GM19463 (cell line): ENCODE data around the gene CARD11.
"Not testable (repeated sequence)": the region's sequence is repeated elsewhere in the genome, so short reads cannot be mapped to it uniquely, and the experiment has no call there.

Experiments
- ATAC-seq: cut with Tn5 transposase; IDR thresholded peaks from one replicate; pipeline ENCODE4 v1.9.1; 2021; ENCODE audit warnings: mild to moderate bottlenecking, moderate library complexity; ENCODE audit not compliant: unreplicated experiment

The CARD11 gene

GRCh38 chr7:3021825-3022224, 21.8 kb downstream of the CARD11 start:
- no peak for ATAC-seq

- not testable (repeated sequence) for ATAC-seq
These were observed 22.4 kb downstream of the CARD11 start for GRCh38 chr7:3021224-3021623.

GRCh38 chr7:3020416-3020815, 23.3 kb downstream of the CARD11 start:
- ATAC-seq = no peak

- ATAC-seq = no peak
These were observed 23.9 kb downstream of the CARD11 start for GRCh38 chr7:3019801-3020200.

- no peak for ATAC-seq
These were observed 29.5 kb downstream of the CARD11 start for GRCh38 chr7:3013975-3014792.

- no peak for ATAC-seq
These were observed 32.3 kb downstream of the CARD11 start for GRCh38 chr7:3011211-3011852.

GRCh38 chr7:3010161-3010560, 33.5 kb downstream of the CARD11 start:
- no peak for ATAC-seq

- no peak for ATAC-seq
These were observed 34.6 kb downstream of the CARD11 start for GRCh38 chr7:3009086-3009485.

GRCh38 chr7:3008386-3008785, 35.3 kb downstream of the CARD11 start:
- no peak for ATAC-seq

GRCh38 chr7:3007696-3008095, 36.0 kb downstream of the CARD11 start:
- no peak for ATAC-seq

- ATAC-seq = no peak
These were observed 38.4 kb downstream of the CARD11 start for GRCh38 chr7:3005257-3005656.

- ATAC-seq = no peak
These were observed 39.7 kb downstream of the CARD11 start for GRCh38 chr7:3003936-3004335.

GRCh38 chr7:3002631-3003030, 41.0 kb downstream of the CARD11 start:
- ATAC-seq = no peak

GRCh38 chr7:3000566-3000965, 43.1 kb downstream of the CARD11 start:
- no peak for ATAC-seq

GRCh38 chr7:2999078-2999500, 44.6 kb downstream of the CARD11 start:
- ATAC-seq = no peak

GRCh38 chr7:2997014-2997413, 46.7 kb downstream of the CARD11 start:
- ATAC-seq = no peak

- no peak for ATAC-seq
These were observed 47.5 kb downstream of the CARD11 start for GRCh38 chr7:2996141-2996540.

GRCh38 chr7:2993868-2994267, 49.8 kb downstream of the CARD11 start:
- no peak for ATAC-seq

GRCh38 chr7:2993396-2993795, 50.3 kb downstream of the CARD11 start:
- no peak for ATAC-seq

- ATAC-seq = no peak
These were observed 52.7 kb downstream of the CARD11 start for GRCh38 chr7:2990949-2991470.

GRCh38 chr7:2986561-2986960, 57.1 kb downstream of the CARD11 start:
- ATAC-seq = no peak

- no peak for ATAC-seq
These were observed 57.8 kb downstream of the CARD11 start for GRCh38 chr7:2985866-2986265.
